GM18868 (cell line): ENCODE results near the gene SNAPC2.
A peak's percentile ranks its signal among the peaks of the same experiment; 100 is the strongest.
"Not testable (repeated sequence)": the region's sequence is repeated elsewhere in the genome, so short reads cannot be mapped to it uniquely, and the experiment has no call there.

Experiments used
- ATAC-seq: cut with Tn5 transposase; IDR thresholded peaks from one replicate; pipeline ENCODE4 v1.9.1; 2021; ENCODE audit warnings: mild to moderate bottlenecking, moderate library complexity; ENCODE audit not compliant: unreplicated experiment

SNAPC2 gene

GRCh38 chr19:7888145-7888825, 31.9 kb upstream of the SNAPC2 start, which contains the start of gene LRRC8E:
Gene LRRC8E, plus strand, starts transcription at chr19:7888510. Its CDS starts 7,094 bp downstream, at chr19:7895604.
- no peak for ATAC-seq

- ATAC-seq, result no peak
Measured at GRCh38 chr19:7888826-7889217, 31.3 kb upstream of the SNAPC2 start.

- not testable (repeated sequence) for ATAC-seq
Measured at GRCh38 chr19:7893362-7894101, 26.6 kb upstream of the SNAPC2 start.

GRCh38 chr19:7894612-7895309, 25.4 kb upstream of the SNAPC2 start:
- ATAC-seq, result no peak

GRCh38 chr19:7895565-7895964, 24.6 kb upstream of the SNAPC2 start:
- ATAC-seq, result no peak

- ATAC-seq, result no peak
Measured at GRCh38 chr19:7897292-7897691, 22.8 kb upstream of the SNAPC2 start.

GRCh38 chr19:7898967-7899366, 21.2 kb upstream of the SNAPC2 start:
- ATAC-seq, result no peak

GRCh38 chr19:7899751-7900378, 20.3 kb upstream of the SNAPC2 start:
- ATAC-seq, result no peak

- no peak for ATAC-seq
Measured at GRCh38 chr19:7900401-7900870, 19.7 kb upstream of the SNAPC2 start.

- ATAC-seq, result no peak
Measured at GRCh38 chr19:7900931-7901330, 19.2 kb upstream of the SNAPC2 start.

- ATAC-seq, result no peak
Measured at GRCh38 chr19:7901337-7901736, 18.8 kb upstream of the SNAPC2 start.

GRCh38 chr19:7902796-7903243, 17.3 kb upstream of the SNAPC2 start:
- ATAC-seq, result no peak

GRCh38 chr19:7903244-7904073, 16.7 kb upstream of the SNAPC2 start, which contains the start of gene MAP2K7:
Gene MAP2K7, plus strand, starts transcription at chr19:7903877. Its CDS starts 68 bp downstream, at chr19:7903945.
- ATAC-seq, result peak; percentile 79

GRCh38 chr19:7904074-7905020, 15.8 kb upstream of the SNAPC2 start:
- ATAC-seq, result peak; percentile 35

GRCh38 chr19:7905268-7905667, 14.9 kb upstream of the SNAPC2 start:
- no peak for ATAC-seq

- no peak for ATAC-seq
Measured at GRCh38 chr19:7905859-7906258, 14.3 kb upstream of the SNAPC2 start.

GRCh38 chr19:7907122-7907521, 13.0 kb upstream of the SNAPC2 start:
- no peak for ATAC-seq

GRCh38 chr19:7907544-7907943, 12.6 kb upstream of the SNAPC2 start:
- ATAC-seq, result no peak
